SK-N-SH (cell line): ENCODE measurements around the gene KIFAP3. TPM values are rescaled to one million over a fixed set of nuclear protein-coding genes. Genes with fewer than 3 reads are reported as not detected.
A peak's percentile ranks its signal among the peaks of the same experiment; 100 is the strongest.

Source experiments
- CTCF ChIA-PET: fragments of 300-600, 350-600 bp; formaldehyde crosslinking; extraction: SDS; loops from one replicate; lab custom pipeline; 2021; lab: Yijun Ruan, JAX
- POLR2A ChIA-PET: fragments of 350-600 bp; sonication (Branson Sonifier 250); formaldehyde crosslinking; extraction: SDS; loops from one replicate; lab custom pipeline; 2020; ENCODE audit warnings: antibody characterized with exemption, inconsistent platforms; lab: Yijun Ruan, JAX
- DNase-seq: peaks from one replicate; pipeline ENCODE4 v3.0.0; 2012
- H2AFZ ChIP-seq: fragments of 200-600 bp; sonication (generic); 2 replicates; pipeline ENCODE4 v1.8.1; 2016; ENCODE audit warnings: antibody characterized with exemption, mild to moderate bottlenecking, low read depth
- H3F3A ChIP-seq: fragments of 200-600 bp; sonication (generic); replicated peaks from 2 replicates; pipeline ENCODE3; 2016; ENCODE audit warnings: antibody characterized with exemption, mild to moderate bottlenecking; ENCODE audit not compliant: insufficient read depth
- H3K27ac ChIP-seq, 2 experiments: fragments of 200-500 bp in 1 of 2; fragments of 200-600 bp in 1 of 2; sonication (Bioruptor generic) in 1 of 2; sonication (generic), shearing (Covaris generic) in 1 of 2; 2 replicates each; pipeline versions ENCODE4 v1.5.1 to v1.6.1; 2014 to 2016; ENCODE audit warnings: low read depth in 2 of 2, inconsistent platforms in 1 of 2, low read length in 1 of 2, mild to moderate bottlenecking in 1 of 2, mixed read lengths in 1 of 2
- H3K27me3 ChIP-seq: fragments of 200-600 bp; sonication (generic), shearing (Covaris generic); 2 replicates; pipeline ENCODE4 v1.6.1; 2016; ENCODE audit warnings: mixed run types; ENCODE audit not compliant: insufficient read depth
- H3K36me3 ChIP-seq, 2 experiments: fragments of 200-500 bp in 1 of 2; fragments of 200-600 bp in 1 of 2; sonication (Bioruptor generic) in 1 of 2; sonication (generic) in 1 of 2; replicated peaks in 1 of 2; 2 replicates each; pipeline versions ENCODE3 to v1.5.1; 2014 to 2016; ENCODE audit warnings: low read length in 1 of 2, mild to moderate bottlenecking in 1 of 2; ENCODE audit not compliant: insufficient read depth in 2 of 2, control insufficient read depth in 1 of 2
- H3K4me1 ChIP-seq, 2 experiments: fragments of 200-500 bp in 1 of 2; fragments of 200-600 bp in 1 of 2; sonication (Bioruptor generic) in 1 of 2; sonication (generic), shearing (Covaris generic) in 1 of 2; 2 replicates each; pipeline versions ENCODE4 v1.5.1 to v1.6.1; 2014 to 2016; ENCODE audit warnings: low read depth in 1 of 2, low read length in 1 of 2, mixed run types in 1 of 2; ENCODE audit not compliant: insufficient read depth in 2 of 2, control insufficient read depth in 1 of 2
- H3K4me2 ChIP-seq: fragments of 200-600 bp; sonication (generic), shearing (Covaris generic); 2 replicates; pipeline ENCODE4 v1.6.1; 2017; ENCODE audit warnings: mixed run types
- H3K4me3 ChIP-seq, 2 experiments: fragments of 200-500 bp in 1 of 2; fragments of 200-600 bp in 1 of 2; sonication (Bioruptor generic) in 1 of 2; sonication (generic), shearing (Covaris generic) in 1 of 2; 2 replicates each; pipeline versions ENCODE4 v1.5.1 to v1.8.1; 2014 to 2016; ENCODE audit warnings: low read depth in 2 of 2, inconsistent platforms in 1 of 2, low read length in 1 of 2, mild to moderate bottlenecking in 1 of 2, mixed read lengths in 1 of 2, moderate library complexity in 1 of 2
- H3K79me2 ChIP-seq: fragments of 200-600 bp; sonication (generic); 2 replicates; pipeline ENCODE4 v1.8.1; 2017; ENCODE audit warnings: mild to moderate bottlenecking; ENCODE audit not compliant: insufficient read depth
- H3K9ac ChIP-seq: fragments of 200-600 bp; sonication (generic); 2 replicates; pipeline ENCODE4 v1.6.1; 2017; ENCODE audit warnings: mixed run types
- H3K9me2 ChIP-seq: fragments of 200-600 bp; sonication (generic); 2 replicates; pipeline ENCODE4 v1.6.1; 2017; ENCODE audit warnings: mixed run types
- H3K9me3 ChIP-seq: fragments of 200-600 bp; sonication (generic); 2 replicates; pipeline ENCODE4 v1.6.1; 2017; ENCODE audit warnings: mixed run types, mild to moderate bottlenecking, moderate library complexity
- H4K20me1 ChIP-seq: fragments of 200-600 bp; sonication (generic); 2 replicates; pipeline ENCODE4 v1.6.1; 2017; ENCODE audit warnings: mild to moderate bottlenecking, mixed run types; ENCODE audit not compliant: insufficient read depth
- CHD2 ChIP-seq: fragments of 150-350 bp; IDR thresholded peaks from 2 replicates; pipeline ENCODE4 v1.6.1; 2018; ENCODE audit warnings: low read length; ENCODE audit not compliant: partially characterized antibody
- CTCF ChIP-seq: fragments of 200-600 bp; sonication (generic); IDR thresholded peaks from 2 replicates; pipeline ENCODE4 v1.6.1; 2017; ENCODE audit warnings: antibody characterized with exemption, mild to moderate bottlenecking, moderate library complexity
- ELF1 ChIP-seq: IDR thresholded peaks from 2 replicates; pipeline ENCODE4 v1.4.0; 2012
- EP300 ChIP-seq, 2 experiments: IDR thresholded peaks; 2 replicates each; pipeline versions ENCODE4 v1.4.0 to v1.6.1; 2012; ENCODE audit warnings: borderline replicate concordance in 1 of 2, low read depth in 1 of 2, low read length in 1 of 2
- EZH2phosphoT487 ChIP-seq: fragments of 200-600 bp; sonication (generic); IDR thresholded peaks from 2 replicates; pipeline ENCODE4 v1.6.1; 2017; ENCODE audit warnings: low read depth, mixed run types, mild to moderate bottlenecking, antibody characterized with exemption, moderate library complexity, borderline replicate concordance
- FOSL2 ChIP-seq: IDR thresholded peaks from 2 replicates; pipeline ENCODE4 v1.4.0; 2012; ENCODE audit warnings: low read depth, mild to moderate bottlenecking, moderate library complexity, borderline replicate concordance
- FOXJ3 ChIP-seq: sonication (generic); formaldehyde crosslinking; IDR thresholded peaks from 2 replicates; pipeline ENCODE4 v1.5.1; 2020; ENCODE audit warnings: mild to moderate bottlenecking, missing genetic modification reagents
- GATA2 ChIP-seq: sonication (generic); formaldehyde crosslinking; IDR thresholded peaks from 2 replicates; pipeline ENCODE4 v1.5.0; 2020; ENCODE audit warnings: mild to moderate bottlenecking, missing genetic modification reagents
- JUND ChIP-seq: IDR thresholded peaks from 2 replicates; pipeline ENCODE4 v1.4.0; 2012
- NFIC ChIP-seq: IDR thresholded peaks from 2 replicates; pipeline ENCODE4 v1.4.0; 2012; ENCODE audit warnings: borderline replicate concordance
- PBX3 ChIP-seq: IDR thresholded peaks from 2 replicates; pipeline ENCODE4; 2012
- POLR2AphosphoS5 ChIP-seq: IDR thresholded peaks from 2 replicates; pipeline ENCODE4 v1.6.1; 2012; ENCODE audit warnings: low read depth, low read length
- RAD21 ChIP-seq: IDR thresholded peaks from 2 replicates; pipeline ENCODE4 v1.6.1; 2012; ENCODE audit warnings: mild to moderate bottlenecking, low read length
- RCOR1 ChIP-seq: fragments of 150-350 bp; IDR thresholded peaks from 2 replicates; pipeline ENCODE4 v1.6.1; 2017; ENCODE audit warnings: antibody characterized with exemption, low read length
- REST ChIP-seq: IDR thresholded peaks from 2 replicates; pipeline ENCODE4 v1.6.1; 2012; ENCODE audit warnings: mild to moderate bottlenecking, low read depth, low read length, moderate library complexity
- RFX5 ChIP-seq: IDR thresholded peaks from 2 replicates; pipeline ENCODE4 v1.6.1; 2012; ENCODE audit warnings: mild to moderate bottlenecking, improper control_type of control experiment, low read length
- TAF1 ChIP-seq: IDR thresholded peaks from 2 replicates; pipeline ENCODE4 v1.6.1; 2012; ENCODE audit warnings: low read depth, mild to moderate bottlenecking, low read length, moderate library complexity, borderline replicate concordance
- TCF12 ChIP-seq: IDR thresholded peaks from 2 replicates; pipeline ENCODE4 v1.4.0; 2012
- TEAD4 ChIP-seq: IDR thresholded peaks from 2 replicates; pipeline ENCODE4 v1.4.0; 2012; ENCODE audit warnings: mild to moderate bottlenecking, borderline replicate concordance; ENCODE audit not compliant: insufficient read depth
- USF1 ChIP-seq: IDR thresholded peaks from 2 replicates; pipeline ENCODE4 v1.4.0; 2012; ENCODE audit warnings: low read depth, borderline replicate concordance
- USF2 ChIP-seq: fragments of 150-350 bp; IDR thresholded peaks from 2 replicates; pipeline ENCODE4 v1.6.1; 2017; ENCODE audit warnings: antibody characterized with exemption, low read length, low read depth, borderline replicate concordance
- YY1 ChIP-seq: IDR thresholded peaks from 2 replicates; pipeline ENCODE4 v1.4.0; 2012; ENCODE audit warnings: low read depth, mild to moderate bottlenecking
- WGBS: methylation state at CpG from one replicate; pipeline ENCODE4 v1.1.6; 2017; ENCODE audit warnings: low lambda C conversion rate; 5-methylcytosine and 5-hydroxymethylcytosine counted together
- polyA plus RNA-seq, 3 experiments: library from polyadenylated mRNA; depleted of rRNA; stranded (reverse); fragments of >200 nt; gene quantifications; 2 replicates each; pipeline ENCODE4 v1.2.3, GENCODE V29; 2012

KIFAP3 gene
- 10.7 and 12.3 TPM in 2 replicates for polyA plus RNA-seq (2012; rRNA removed)
- polyA plus RNA-seq (2012; cell fraction: cytosol; rRNA removed): 16.6 and 18.1 TPM in 2 replicates
- 9.8 and 17.9 TPM in 2 replicates for polyA plus RNA-seq (2012; cell fraction: nucleus; rRNA removed)

- ChIA-PET CTCF (interaction anchor here (0.6 to 0.9 kb wide), 5 partner anchors 28 to 817 kb away, joined by 3 read pairs; no protein-coding TSS in a partner anchor), POLR2A (interaction anchor here (1.6 kb wide), 1 partner anchor 181 kb away, joined by 5 read pairs; the partner anchor contains the start of gene SCYL3)
- 2% methylated on average over 34 of the region's 39 CpGs for WGBS
- no peaks in the 10 kb centered on the region for H3K27me3 ChIP-seq
- H3K79me2 ChIP-seq: peaks cover 38% of the 10 kb centered on the region
- no peaks in the 10 kb centered on the region for H4K20me1 ChIP-seq
- no peaks in the 10 kb centered on the region for H3K9me2 ChIP-seq
- peaks cover 0 to 2% of the 10 kb centered on the region in 2 experiments for H3K36me3 ChIP-seq
- H3K9me3 ChIP-seq: peaks cover 10% of the 10 kb centered on the region; the same call in 1 of the 2 replicates
- H3K4me2 ChIP-seq: peak within 1 kb of the TSS; percentile 86
- H3K9ac ChIP-seq: peak within 1 kb of the TSS; percentile 79
- DNase-seq: peak; percentile 88
- H3F3A ChIP-seq: peaks cover 7% of the 10 kb centered on the region
- H2AFZ ChIP-seq: peak within 1 kb of the TSS; percentile 98
- H3K4me1 ChIP-seq: peaks cover 0 to 11% of the 10 kb centered on the region in 2 experiments; a peak in 2 of 4 replicates
- H3K27ac ChIP-seq: peak within 1 kb of the TSS; percentile 74 to 91
- peak within 1 kb of the TSS; percentile 86 to 98 for H3K4me3 ChIP-seq
- TF ChIP-seq NFIC (no peak), CHD2 (peak; percentile 54), CTCF (peak; percentile 63), POLR2AphosphoS5 (peak; percentile 22; the same call in 1 of the 2 replicates), REST (0 out of 2 replicates have a peak, but pooled peaks have one; percentile 10), TCF12 (no peak), RAD21 (peak; percentile 53), ELF1 (no peak), GATA2 (CRISPR knock-in tag) (no peak), EP300 (IDR thresholded peaks at IDR 0.05; ENCODE audit: borderline replicate concordance in 1 of 2, low read depth in 1 of 2, low read length in 1 of 2) (peak in 1 of 2 experiments; percentile 6; a peak in 1 of 4 replicates), RFX5 (peak; percentile 51; the same call in 1 of the 2 replicates), FOSL2 (no peak), RCOR1 (no peak; the same call in 1 of the 2 replicates), EZH2phosphoT487 (no peak), USF1 (no peak), TEAD4 (no peak), FOXJ3 (CRISPR knock-in tag) (no peak), YY1 (peak; percentile 73), TAF1 (0 out of 2 replicates have a peak, but pooled peaks have one; percentile 38), USF2 (no peak), JUND (no peak), PBX3 (peak; percentile 27; the same call in 1 of the 2 replicates)
Measured at GRCh38 chr1:170074250-170075157, at the start of gene KIFAP3. Gene KIFAP3 (minus strand): TSS chr1:170074695. CDS start chr1:170074467, 228 bp downstream.
